ENCODE data around the gene CCDC57.

- TF ChIP-seq CTCF (IDR thresholded peaks at IDR 0.05; ENCODE audit: low read depth, low read length, poor library complexity, severe bottlenecking) (no peak), EZH2phosphoT487 (IDR thresholded peaks at IDR 0.05; ENCODE audit: borderline replicate concordance, low read length) (no peak)
Observed at GRCh38 chr17:82110298-82110697, 102.3 kb downstream of the CCDC57 start.
